GM12878 (cell line): ENCODE results near the gene MCC. TPM values are rescaled to one million over a fixed set of nuclear protein-coding genes. Genes with fewer than 3 reads are reported as not detected.

Source experiments
- ATAC-seq: fragments of 200-7000 bp; cut with Tn5 transposase; 3 replicates; pipeline ENCODE4 v1.9.1; 2020; ENCODE audit warnings: mild to moderate bottlenecking, moderate library complexity
- BruUV-seq: library from RNA; stranded (reverse); fragments of 400-500 nt; replicated peaks from 2 replicates; lab custom pipeline; 2021; lab: Mats Ljungman, UMichigan
- CTCF ChIA-PET: fragments of 300-600 bp; sonication (Branson Sonifier 250); formaldehyde crosslinking; extraction: SDS; loops from one replicate; lab custom pipeline; 2021; ENCODE audit warnings: inconsistent platforms; lab: Yijun Ruan, JAX
- POLR2A ChIA-PET: fragments of 350-600 bp; formaldehyde crosslinking; extraction: SDS; loops from one replicate; lab custom pipeline; 2021; ENCODE audit warnings: inconsistent platforms; lab: Charles Lee
- RAD21 ChIA-PET: fragments of 300-600 bp; sonication (Branson Sonifier 250); formaldehyde crosslinking; loops from one replicate; lab custom pipeline; 2023; ENCODE audit warnings: antibody characterized with exemption; ENCODE audit not compliant: unreplicated experiment; lab: Charles Lee
- SMC1A ChIA-PET: fragments of 300-600 bp; sonication (Branson Sonifier 250); formaldehyde crosslinking; loops from one replicate; lab custom pipeline; 2023; ENCODE audit not compliant: unreplicated experiment, uncharacterized antibody; lab: Charles Lee
- DNase-seq: peaks from one replicate; pipeline ENCODE4 v3.0.0-alpha.2; 2011; ENCODE audit warnings: low read depth, low spot score
- FAIRE-seq: peaks from 3 replicates; lab custom pipeline; 2011; peaks lifted over from hg19 to GRCh38; lab: Jason Lieb, UNC
- H2AFZ ChIP-seq: 2 replicates; pipeline ENCODE4 v1.6.0; 2011; ENCODE audit warnings: low read depth, low read length, control low read depth; ENCODE audit not compliant: control insufficient read depth
- H3K27ac ChIP-seq: 2 replicates; pipeline ENCODE4 v1.5.1; 2011; ENCODE audit warnings: control low read depth; ENCODE audit not compliant: control insufficient read depth, insufficient read depth
- H3K27me3 ChIP-seq, 2 experiments: replicated peaks in 1 of 2; 2 replicates each; pipeline versions ENCODE4 v1.6.0 to v1.6.1; 2011; ENCODE audit warnings: low read length in 1 of 2; ENCODE audit not compliant: control insufficient read depth in 2 of 2, insufficient read depth in 2 of 2
- H3K36me3 ChIP-seq, 2 experiments: 2 replicates each; pipeline ENCODE4 v1.5.1; 2011; ENCODE audit warnings: low read length in 1 of 2; ENCODE audit not compliant: control insufficient read depth in 2 of 2, insufficient read depth in 2 of 2
- H3K4me1 ChIP-seq: 2 replicates; pipeline ENCODE4 v1.6.1; 2011; ENCODE audit warnings: mild to moderate bottlenecking, low read length, moderate library complexity, mixed read lengths; ENCODE audit not compliant: control insufficient read depth, insufficient read depth
- H3K4me2 ChIP-seq: 2 replicates; pipeline ENCODE4 v1.6.0; 2011; ENCODE audit warnings: control low read depth; ENCODE audit not compliant: control insufficient read depth, insufficient read depth
- H3K4me3 ChIP-seq: fragments of 200-600 bp; sonication (generic); 2 replicates; pipeline ENCODE4 v1.5.1; 2016
- H3K79me2 ChIP-seq: 2 replicates; pipeline ENCODE4 v1.6.0; 2011; ENCODE audit warnings: low read length; ENCODE audit not compliant: control insufficient read depth, insufficient read depth
- H3K9ac ChIP-seq: 2 replicates; pipeline ENCODE4 v1.8.0; 2011; ENCODE audit warnings: low read length, control low read depth, mixed read lengths; ENCODE audit not compliant: control insufficient read depth, insufficient read depth
- H3K9me3 ChIP-seq: replicated peaks from 3 replicates; pipeline ENCODE4 v1.5.1; 2011; ENCODE audit warnings: mild to moderate bottlenecking, low read length; ENCODE audit not compliant: control insufficient read depth, insufficient read depth
- H4K20me1 ChIP-seq: 2 replicates; pipeline ENCODE4 v1.6.0; 2011; ENCODE audit not compliant: control insufficient read depth, insufficient read depth
- CHD4 ChIP-seq: fragments of 200-600 bp; sonication (generic); IDR thresholded peaks from 2 replicates; pipeline ENCODE4 v1.6.1; 2016; ENCODE audit warnings: mild to moderate bottlenecking
- POLR2A ChIP-seq: IDR thresholded peaks from 2 replicates; pipeline ENCODE4 v1.6.1; 2011; ENCODE audit warnings: low read depth, mild to moderate bottlenecking, low read length
- RFX5 ChIP-seq: IDR thresholded peaks from 2 replicates; pipeline ENCODE4 v1.6.1; 2011; ENCODE audit warnings: low read depth, low read length, improper control_type of control experiment
- SMC3 ChIP-seq: IDR thresholded peaks from 2 replicates; pipeline ENCODE4 v1.6.1; 2011; ENCODE audit warnings: low read length, improper control_type of control experiment, borderline replicate concordance
- TBL1XR1 ChIP-seq: IDR thresholded peaks from 2 replicates; pipeline ENCODE4 v1.6.1; 2012; ENCODE audit warnings: low read depth, low read length, improper control_type of control experiment
- YY1 ChIP-seq: IDR thresholded peaks from 2 replicates; pipeline ENCODE4 v1.6.1; 2011; ENCODE audit warnings: low read depth, mild to moderate bottlenecking, low read length
- ZNF217 ChIP-seq: fragments of 450-650 bp; IDR thresholded peaks from 2 replicates; pipeline ENCODE4 v1.6.1; 2017; ENCODE audit warnings: antibody characterized with exemption, mild to moderate bottlenecking
- ZNF274 ChIP-seq: IDR thresholded peaks from one replicate; pipeline ENCODE4 v1.8.0; 2011; ENCODE audit not compliant: insufficient read length, insufficient read depth
- WGBS: methylation state at CpG from one replicate; pipeline ENCODE4 v1.1.6; 2016; ENCODE audit warnings: low lambda C conversion rate; ENCODE audit not compliant: insufficient replicate concordance, insufficient coverage; ENCODE audit errors: missing lambda C conversion rate; 5-methylcytosine and 5-hydroxymethylcytosine counted together
- in situ Hi-C: fragments of 300-500 bp; cut with MboI; formaldehyde crosslinking; loops from 9 replicates; pipeline ENCODE4 v1.14.3; 2018; ENCODE audit warnings: mixed read lengths
- intact Hi-C: fragments of 100-400 bp; cut with micrococcal nuclease; formaldehyde crosslinking; loops from one replicate; pipeline ENCODE4 v1.14.2; 2022; ENCODE audit not compliant: unreplicated experiment
- polyA plus RNA-seq, 11 experiments: library from polyadenylated mRNA; depleted of rRNA in 4 of 11; unstranded in 6 of 11; stranded (reverse) in 5 of 11; fragments of >200 nt; fragmentation: Nextera tagmentation in 4 of 11; fragmentation: Illumina TruSeq in 1 of 11; extraction: Ambion mirVana in 4 of 11; extraction: Trizol in 1 of 11; gene quantifications; 1 replicate in 1 of 11; 2 replicates in 10 of 11; pipeline versions ENCODE4 v1.2.1 to v1.2.3, GENCODE V29; 2011 to 2016; ENCODE audit warnings: inconsistent platforms in 2 of 11, missing spikeins in 2 of 11, low read depth in 1 of 11
- total RNA-seq, 4 experiments: library from RNA; depleted of rRNA in 3 of 4; stranded (reverse); fragments of >200 nt in 3 of 4; fragmentation: Illumina TruSeq in 1 of 4; extraction: Trizol in 1 of 4; gene quantifications; 2 replicates each; pipeline versions ENCODE4 v1.2.1 to v1.2.3, GENCODE V29; 2013 to 2021

Gene MCC
- total and polyA plus RNA-seq, 10 of the 15 experiments (the other 5 are each of a cell fraction or from before 2014, with no cell fraction given) = 0.03 to 0.86 (median 0.16) TPM

GRCh38 chr5:113255579-113256386 is 232.5 kb downstream of the MCC start:
- Histone ChIP-seq H4K20me1 (no peaks in the 10 kb centered on the region), H3K4me1 (no peaks in the 10 kb centered on the region), H2AFZ (no peak overlapping the region)
- DNase-seq = no peak
- 30% methylated on average over 5 of the region's 5 CpGs for WGBS
- no TSS peak for BruUV-seq
- FAIRE-seq = no peak
- POLR2A ChIA-PET = no interaction called here
- TF ChIP-seq RFX5 (no peak), POLR2A (no peak), YY1 (no peak), ZNF217 (no peak), SMC3 (no peak), CHD4 (no peak), TBL1XR1 (no peak)
- TF ChIP-seq, all 136 proteins: peak for 0
- no peak overlapping the region for H3K4me3 ChIP-seq
- no peak overlapping the region for H3K9ac ChIP-seq
- H3K36me3 ChIP-seq = no peaks in the 10 kb centered on the region
- in situ Hi-C loops = no loop called here
- intact Hi-C loops = no loop called here
- no peaks in the 10 kb centered on the region for H3K9me3 ChIP-seq
- ATAC-seq = no peak
- no peak overlapping the region for H3K27ac ChIP-seq
- ChIA-PET SMC1A (no interaction called here), RAD21 (no interaction called here), CTCF (no interaction called here)
- H3K27me3 ChIP-seq = no peaks in the 10 kb centered on the region; a peak in 1 of 4 replicates
- H3K4me2 ChIP-seq = no peak overlapping the region
- H3K79me2 ChIP-seq = no peaks in the 10 kb centered on the region

GRCh38 chr5:113255105-113255504 is 233.1 kb downstream of the MCC start:
- H4K20me1 ChIP-seq = no peaks in the 10 kb centered on the region
- ChIA-PET RAD21 (no interaction called here), SMC1A (no interaction called here), CTCF (no interaction called here), POLR2A (no interaction called here)
- no peaks in the 10 kb centered on the region for H3K9me3 ChIP-seq
- no peaks in the 10 kb centered on the region; a peak in 1 of 4 replicates for H3K27me3 ChIP-seq
- no peak overlapping the region for H3K27ac ChIP-seq
- H3K4me1 ChIP-seq = no peaks in the 10 kb centered on the region
- H3K36me3 ChIP-seq = no peaks in the 10 kb centered on the region
- no peak overlapping the region for H3K4me3 ChIP-seq
- FAIRE-seq = no peak
- intact Hi-C loops (no loop called here), in situ Hi-C loops (no loop called here)
- 35% methylated on average over 4 of the region's 4 CpGs for WGBS
- no peak overlapping the region for H3K4me2 ChIP-seq
- no peak for ATAC-seq
- no peak for DNase-seq
- no peak for TF ChIP-seq ZNF274
- H2AFZ ChIP-seq = no peak overlapping the region
- no peaks in the 10 kb centered on the region for H3K79me2 ChIP-seq
- H3K9ac ChIP-seq = no peak overlapping the region
- BruUV-seq = no TSS peak
